ENCODE results near the gene CASTOR2. TPM values are rescaled to one million over a fixed set of nuclear protein-coding genes. Genes with fewer than 3 reads are reported as not detected.
"Not testable (repeated sequence)": the region's sequence is repeated elsewhere in the genome, so short reads cannot be mapped to it uniquely, and the experiment has no call there.

Gene CASTOR2
- total and polyA plus RNA-seq, 2 of the 13 experiments (the other 11 are each of a cell fraction or from before 2014, with no cell fraction given) = 7.0 to 8.7 TPM

DNA sequence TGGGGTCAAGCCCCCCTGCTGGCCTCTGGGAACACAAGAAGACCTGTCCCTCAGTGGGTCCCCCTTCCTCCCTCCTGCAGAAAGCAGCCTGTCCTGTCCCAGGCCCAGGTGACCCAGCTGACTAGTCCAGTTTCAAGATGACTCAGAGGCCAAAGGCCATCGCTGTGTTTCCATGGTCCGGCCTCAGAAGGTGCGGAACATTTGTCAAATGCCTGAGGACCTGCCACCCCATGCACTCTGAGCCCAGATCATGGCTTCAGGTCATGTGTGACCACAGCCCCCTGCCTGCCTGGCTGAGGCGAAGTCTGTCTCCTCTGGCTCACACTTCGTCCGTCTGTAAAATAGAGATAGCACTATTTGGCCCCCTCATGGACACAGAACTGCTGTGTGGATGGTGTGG, 2.4 kb downstream of the CASTOR2 start:
- CTCF ChIA-PET (ENCODE audit: low intra/inter-chr PET ratio, low total read pairs); POLR2A ChIA-PET; H3K9me3 ChIP-seq (ENCODE audit: low read length); H3K4me3 ChIP-seq (replicated peaks in 1 of 3; ENCODE audit: insufficient read depth in 1 of 3, low read depth in 2 of 3, low read length in 3 of 3); H3K36me3 ChIP-seq (replicated peaks in 1 of 2; ENCODE audit: control insufficient read depth in 1 of 2, insufficient read depth in 2 of 2, low read length in 2 of 2); H3K27ac ChIP-seq (ENCODE audit: extremely low read length, insufficient read depth, low read length); H2AFZ ChIP-seq (ENCODE audit: low read length); H3K79me2 ChIP-seq (ENCODE audit: insufficient read depth, low read length); DNase-seq (ENCODE audit: low spot score); in situ Hi-C loops (cut with HindIII; ENCODE audit: extremely low pct_ligation_motif_present, low pct_unique_long_range_greater_than_20kb); BruUV-seq (replicated peaks); FAIRE-seq; H3K27me3 ChIP-seq (ENCODE audit: control insufficient read depth in 1 of 2, insufficient read depth in 2 of 2, low read length in 2 of 2); H3K4me1 ChIP-seq (ENCODE audit: insufficient read depth, low read length); intact Hi-C loops (cut with micrococcal nuclease; ENCODE audit: unreplicated experiment); H4K20me1 ChIP-seq (ENCODE audit: insufficient read depth, low read length): not testable (repeated sequence)
- TF ChIP-seq FOSL2 (CRISPR knock-in tag; IDR thresholded peaks at IDR 0.05) = peak; percentile 66
- 0 out of 2 replicates have a peak, but pooled peaks have one; percentile 19 for TF ChIP-seq SAP130 (CRISPR knock-in tag; IDR thresholded peaks at IDR 0.05; ENCODE audit: low read depth)
- WGBS (ENCODE audit: low lambda C conversion rate) = no CpG with 5 or more reads among the region's 6 CpGs
- 0 out of 2 replicates have a peak overlapping the region, but pooled peaks have one; percentile 23 for H3K4me2 ChIP-seq (ENCODE audit: low read depth, low read length)
- peak; percentile 66 for ATAC-seq
- H3K9ac ChIP-seq (ENCODE audit: insufficient read depth, low read depth, low read length) = peak overlapping the region; percentile 15; the same call in 1 of the 2 replicates

DNA sequence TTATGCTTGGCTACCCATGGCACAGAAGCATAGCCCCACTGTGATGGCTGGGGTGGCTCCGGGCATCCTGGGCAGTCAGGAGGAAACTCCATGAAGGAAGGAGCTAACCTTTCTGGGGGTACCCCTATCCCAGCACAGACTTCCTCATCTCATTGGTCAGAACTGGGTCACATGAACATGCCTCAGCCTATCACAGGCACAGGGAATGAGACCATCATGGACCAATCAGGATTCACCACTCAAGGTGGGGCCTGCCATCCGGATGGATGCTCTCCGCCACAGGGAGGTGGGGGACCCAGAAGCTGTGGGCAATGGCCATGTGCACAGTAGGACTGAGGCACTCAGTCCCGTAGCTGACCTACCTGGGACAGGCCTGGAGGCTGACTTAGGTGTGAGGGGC, 6.9 kb downstream of the CASTOR2 start:
- FAIRE-seq; H3K9me3 ChIP-seq (ENCODE audit: low read length); H3K4me3 ChIP-seq (replicated peaks in 1 of 3; ENCODE audit: insufficient read depth in 1 of 3, low read depth in 2 of 3, low read length in 3 of 3); H3K9ac ChIP-seq (ENCODE audit: insufficient read depth, low read depth, low read length); POLR2A ChIA-PET; intact Hi-C loops (cut with micrococcal nuclease; ENCODE audit: unreplicated experiment); H3K4me1 ChIP-seq (ENCODE audit: insufficient read depth, low read length); H3K79me2 ChIP-seq (ENCODE audit: insufficient read depth, low read length); ATAC-seq; BruUV-seq (replicated peaks); H3K36me3 ChIP-seq (replicated peaks in 1 of 2; ENCODE audit: control insufficient read depth in 1 of 2, insufficient read depth in 2 of 2, low read length in 2 of 2); H2AFZ ChIP-seq (ENCODE audit: low read length); H3K27me3 ChIP-seq (ENCODE audit: control insufficient read depth in 1 of 2, insufficient read depth in 2 of 2, low read length in 2 of 2); in situ Hi-C loops (cut with HindIII; ENCODE audit: extremely low pct_ligation_motif_present, low pct_unique_long_range_greater_than_20kb); CTCF ChIA-PET (ENCODE audit: low intra/inter-chr PET ratio, low total read pairs); H3K27ac ChIP-seq (ENCODE audit: extremely low read length, insufficient read depth, low read length); H4K20me1 ChIP-seq (ENCODE audit: insufficient read depth, low read length); DNase-seq (ENCODE audit: low spot score); H3K4me2 ChIP-seq (ENCODE audit: low read depth, low read length): not testable (repeated sequence)
- WGBS (ENCODE audit: low lambda C conversion rate) = no CpG with 5 or more reads among the region's 4 CpGs

- H3K9ac ChIP-seq (ENCODE audit: insufficient read depth, low read depth, low read length); DNase-seq (ENCODE audit: low spot score); H3K4me2 ChIP-seq (ENCODE audit: low read depth, low read length); H3K9me3 ChIP-seq (ENCODE audit: low read length); H3K27ac ChIP-seq (ENCODE audit: extremely low read length, insufficient read depth, low read length); H3K4me3 ChIP-seq (replicated peaks in 1 of 3; ENCODE audit: insufficient read depth in 1 of 3, low read depth in 2 of 3, low read length in 3 of 3); H4K20me1 ChIP-seq (ENCODE audit: insufficient read depth, low read length); H3K27me3 ChIP-seq (ENCODE audit: control insufficient read depth in 1 of 2, insufficient read depth in 2 of 2, low read length in 2 of 2); POLR2A ChIA-PET; intact Hi-C loops (cut with micrococcal nuclease; ENCODE audit: unreplicated experiment); H3K4me1 ChIP-seq (ENCODE audit: insufficient read depth, low read length); H2AFZ ChIP-seq (ENCODE audit: low read length); H3K79me2 ChIP-seq (ENCODE audit: insufficient read depth, low read length); BruUV-seq (replicated peaks); H3K36me3 ChIP-seq (replicated peaks in 1 of 2; ENCODE audit: control insufficient read depth in 1 of 2, insufficient read depth in 2 of 2, low read length in 2 of 2); FAIRE-seq; CTCF ChIA-PET (ENCODE audit: low intra/inter-chr PET ratio, low total read pairs); in situ Hi-C loops (cut with HindIII; ENCODE audit: extremely low pct_ligation_motif_present, low pct_unique_long_range_greater_than_20kb): not testable (repeated sequence)
- peak; percentile 54 for ATAC-seq
- 70% methylated on average over 7 of the region's 7 CpGs for WGBS (ENCODE audit: low lambda C conversion rate)
These were observed 7.9 kb downstream of the CASTOR2 start for GRCh38 chr7:74972377-74972776.

DNA sequence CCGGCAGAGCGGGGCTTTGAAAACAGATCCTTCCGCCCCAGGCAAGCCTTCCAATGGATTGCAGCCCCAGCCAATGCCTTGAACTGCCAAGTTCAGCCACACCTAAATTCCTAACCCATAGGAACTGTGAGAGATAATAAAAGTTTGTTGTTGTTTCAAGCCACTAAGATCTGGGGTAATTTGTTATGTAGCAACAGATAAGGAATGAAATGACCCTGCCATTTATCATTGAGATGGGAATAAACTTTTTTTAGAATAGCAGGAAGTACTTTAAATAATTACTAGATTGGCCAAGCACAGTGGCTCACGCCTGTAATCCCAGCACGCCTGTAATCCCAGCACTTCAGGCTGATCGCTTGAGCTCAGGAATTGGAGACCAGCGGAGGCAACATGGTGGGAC, 11.5 kb downstream of the CASTOR2 start:
- H3K4me3 ChIP-seq (replicated peaks in 1 of 3; ENCODE audit: insufficient read depth in 1 of 3, low read depth in 2 of 3, low read length in 3 of 3); H3K4me1 ChIP-seq (ENCODE audit: insufficient read depth, low read length); H2AFZ ChIP-seq (ENCODE audit: low read length); CTCF ChIA-PET (ENCODE audit: low intra/inter-chr PET ratio, low total read pairs); ATAC-seq; in situ Hi-C loops (cut with HindIII; ENCODE audit: extremely low pct_ligation_motif_present, low pct_unique_long_range_greater_than_20kb); POLR2A ChIA-PET; FAIRE-seq; DNase-seq (ENCODE audit: low spot score); H3K4me2 ChIP-seq (ENCODE audit: low read depth, low read length); BruUV-seq (replicated peaks); H3K27me3 ChIP-seq (ENCODE audit: control insufficient read depth in 1 of 2, insufficient read depth in 2 of 2, low read length in 2 of 2); H4K20me1 ChIP-seq (ENCODE audit: insufficient read depth, low read length); intact Hi-C loops (cut with micrococcal nuclease; ENCODE audit: unreplicated experiment); H3K9me3 ChIP-seq (ENCODE audit: low read length); H3K9ac ChIP-seq (ENCODE audit: insufficient read depth, low read depth, low read length); H3K36me3 ChIP-seq (replicated peaks in 1 of 2; ENCODE audit: control insufficient read depth in 1 of 2, insufficient read depth in 2 of 2, low read length in 2 of 2); H3K79me2 ChIP-seq (ENCODE audit: insufficient read depth, low read length); H3K27ac ChIP-seq (ENCODE audit: extremely low read length, insufficient read depth, low read length): not testable (repeated sequence)
- WGBS (ENCODE audit: low lambda C conversion rate) = 100% methylated on average over 2 of the region's 7 CpGs

All from HepG2 (cell line).